GM18519 (cell line): ENCODE results near the gene PRPH.
A peak's percentile ranks its signal among the peaks of the same experiment; 100 is the strongest.
"Not testable (repeated sequence)": the region's sequence is repeated elsewhere in the genome, so short reads cannot be mapped to it uniquely, and the experiment has no call there.

Experiments
- ATAC-seq: cut with Tn5 transposase; IDR thresholded peaks from one replicate; pipeline ENCODE4 v1.9.1; 2021; ENCODE audit warnings: mild to moderate bottlenecking, moderate library complexity; ENCODE audit not compliant: unreplicated experiment, low FRiP score

Gene PRPH

DNA sequence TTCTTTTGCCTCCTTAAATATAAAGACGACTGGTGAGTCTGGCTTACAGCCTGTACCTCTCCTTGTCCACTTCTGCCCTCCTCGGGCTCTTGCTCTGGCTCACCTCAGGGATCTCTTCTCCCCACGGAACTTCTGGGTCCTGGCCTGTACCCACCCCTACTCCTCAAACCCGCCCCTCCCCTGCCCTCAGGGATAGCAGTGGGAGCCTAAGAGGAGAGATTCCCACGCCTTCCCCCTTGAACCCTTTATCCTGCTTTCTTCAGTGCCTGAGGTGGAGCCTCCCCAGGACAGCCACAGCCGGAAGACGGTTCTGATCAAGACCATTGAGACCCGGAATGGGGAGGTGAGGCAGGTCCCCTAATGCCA is 2.7 kb downstream of the PRPH start:
- no peak for ATAC-seq

DNA sequence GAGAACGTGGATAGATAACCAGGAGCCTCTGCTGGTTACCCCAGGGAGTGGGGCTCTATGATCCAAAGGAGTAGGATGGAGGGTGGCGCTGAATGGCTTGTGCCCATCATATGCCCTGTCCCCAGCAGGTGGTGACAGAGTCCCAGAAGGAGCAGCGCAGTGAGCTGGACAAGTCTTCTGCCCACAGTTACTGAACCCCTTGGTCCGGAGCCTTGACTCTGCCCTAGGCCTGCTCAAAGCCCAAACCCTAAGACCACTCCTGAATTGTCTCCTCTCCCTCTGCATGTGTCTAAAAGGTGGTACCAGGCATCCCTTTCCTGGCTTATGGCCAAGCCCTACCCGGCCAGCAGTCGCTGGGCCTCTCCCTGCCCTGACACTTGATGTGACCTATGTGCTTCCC is 3.2 kb downstream of the PRPH start:
- no peak for ATAC-seq

DNA sequence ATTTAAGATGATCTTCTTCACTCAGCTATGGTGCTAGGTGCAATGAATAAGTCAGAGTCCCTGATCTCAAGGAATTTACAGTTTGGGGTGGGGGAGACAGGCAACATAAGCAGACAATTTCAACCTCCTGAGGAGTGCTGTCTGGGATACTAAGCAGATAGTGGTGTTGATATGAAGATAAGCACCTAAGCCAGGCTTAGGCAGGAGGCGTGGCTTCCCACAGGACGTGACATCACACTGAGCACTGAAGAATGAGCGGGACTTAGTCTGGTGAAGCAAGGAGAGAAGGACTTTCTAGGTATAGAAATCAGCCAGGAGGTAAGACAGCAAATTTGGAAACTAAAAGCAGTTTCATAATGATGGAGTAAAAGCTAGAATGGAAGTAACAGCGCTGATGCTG is 6.8 kb downstream of the PRPH start:
- ATAC-seq = no peak

DNA sequence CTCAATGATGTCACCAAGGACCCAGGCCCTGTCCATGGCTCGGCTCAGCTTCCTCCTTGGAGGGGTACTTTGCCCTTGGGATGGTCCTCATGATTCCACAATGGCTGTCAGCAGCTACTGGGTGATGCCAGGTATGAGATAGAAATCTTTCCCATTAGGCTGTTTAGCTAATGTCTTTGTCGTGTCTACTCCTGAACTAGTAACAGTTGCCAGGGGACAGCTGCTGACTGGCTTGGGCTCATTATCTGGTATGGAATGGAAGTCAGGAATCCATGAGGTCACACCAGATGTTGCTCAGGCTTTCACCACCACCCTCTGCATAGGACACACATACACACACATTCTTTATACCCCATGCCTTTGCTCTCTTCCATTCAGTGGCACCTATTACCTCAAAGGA is 9.2 kb downstream of the PRPH start:
- no peak for ATAC-seq

DNA sequence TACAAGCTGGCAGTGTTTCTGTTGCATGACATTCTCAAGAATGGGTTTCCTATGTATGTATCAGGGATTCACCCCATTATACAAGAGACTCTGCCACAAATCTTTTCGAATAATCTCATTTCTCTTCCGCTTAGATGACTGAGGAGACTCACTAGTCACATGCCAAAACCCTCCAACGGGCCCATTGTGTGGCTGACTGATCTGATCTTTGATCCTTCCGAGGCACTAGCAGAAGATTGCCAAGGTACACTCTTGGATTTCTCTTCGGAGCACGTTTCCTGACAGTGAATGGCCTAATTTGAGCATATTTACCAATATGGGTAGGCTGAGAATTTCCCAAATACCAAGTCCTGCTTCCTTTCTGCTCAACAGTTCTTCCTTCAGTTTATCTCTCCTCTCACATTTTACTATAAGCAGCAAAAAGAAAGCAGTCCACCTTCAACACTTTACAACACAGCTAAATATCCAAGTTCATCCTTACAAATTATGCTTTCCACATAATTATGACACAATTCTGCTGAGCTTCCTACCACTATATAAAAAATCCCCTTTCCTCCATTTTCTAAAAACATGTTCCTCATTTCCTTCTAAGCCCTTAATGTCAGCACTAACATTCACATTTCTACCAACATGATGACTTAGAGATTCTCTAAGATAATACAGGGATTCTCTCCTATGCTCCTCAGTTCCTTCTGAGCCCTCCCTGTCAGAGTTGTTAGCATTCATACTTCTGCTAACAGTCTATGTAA is 11.0 kb downstream of the PRPH start:
- no peak for ATAC-seq

DNA sequence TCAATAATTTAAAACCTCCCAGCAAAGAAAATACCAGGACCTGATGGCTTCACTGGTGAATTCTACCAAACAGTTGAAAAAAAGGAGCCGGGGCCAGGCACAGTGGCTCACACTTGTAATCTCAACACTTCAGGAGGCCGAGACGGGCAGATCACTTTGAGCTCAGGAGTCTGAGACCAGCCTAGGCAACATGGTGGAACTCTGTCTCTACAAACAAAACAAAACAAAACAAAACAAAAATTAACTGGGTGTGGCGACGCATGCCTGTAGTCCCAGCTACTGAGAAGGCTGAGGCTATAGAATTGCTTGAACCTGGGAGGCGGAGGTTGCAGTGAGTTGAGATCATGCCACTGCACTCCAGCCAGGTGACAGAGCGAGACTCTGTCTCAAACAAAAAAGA is 14.4 kb downstream of the PRPH start:
- no peak for ATAC-seq

DNA sequence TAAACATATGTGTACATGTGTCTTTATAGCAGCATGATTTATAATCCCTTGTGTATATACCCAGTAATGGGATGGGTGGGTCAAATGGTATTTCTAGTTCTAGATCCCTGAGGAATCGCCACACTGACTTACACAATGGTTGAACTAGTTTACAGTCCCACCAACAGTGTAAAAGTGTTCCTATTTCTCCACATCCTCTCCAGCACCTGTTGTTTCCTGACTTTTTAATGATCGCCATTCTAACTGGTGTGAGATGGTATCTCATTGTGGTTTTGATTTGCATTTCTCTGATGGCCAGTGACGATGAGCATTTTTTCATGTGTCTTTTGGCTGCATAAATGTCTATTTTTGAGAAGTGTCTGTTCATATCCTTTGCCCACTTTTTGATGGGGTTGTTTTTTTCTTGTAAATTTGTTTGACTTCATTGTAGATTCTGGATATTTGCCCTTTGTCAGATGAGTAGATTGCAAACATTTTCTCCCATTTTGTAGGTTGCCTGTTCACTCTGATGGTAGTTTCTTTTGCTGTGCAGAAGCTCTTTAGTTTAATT is 15.6 kb downstream of the PRPH start:
- ATAC-seq = not testable (repeated sequence)

DNA sequence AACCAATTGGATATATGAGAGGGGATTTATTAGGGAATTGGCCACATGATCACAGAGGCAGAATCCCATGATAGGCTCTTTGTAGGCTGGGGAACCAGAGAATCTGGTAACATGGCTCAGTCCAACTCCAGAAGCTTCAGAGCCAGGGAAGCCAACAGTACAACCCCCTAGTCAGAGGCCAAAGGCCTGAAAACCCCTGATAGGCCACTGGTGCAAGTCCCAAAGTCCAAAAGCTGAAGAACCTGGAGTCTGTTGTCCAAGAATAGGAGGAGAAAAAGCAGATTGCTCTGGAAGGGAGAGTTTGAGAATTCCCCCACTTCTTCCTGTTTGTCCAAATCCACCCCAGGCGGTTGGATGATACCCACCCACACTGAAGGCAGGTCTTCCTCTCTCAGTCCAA is 19.9 kb downstream of the PRPH start:
- ATAC-seq = no peak

DNA sequence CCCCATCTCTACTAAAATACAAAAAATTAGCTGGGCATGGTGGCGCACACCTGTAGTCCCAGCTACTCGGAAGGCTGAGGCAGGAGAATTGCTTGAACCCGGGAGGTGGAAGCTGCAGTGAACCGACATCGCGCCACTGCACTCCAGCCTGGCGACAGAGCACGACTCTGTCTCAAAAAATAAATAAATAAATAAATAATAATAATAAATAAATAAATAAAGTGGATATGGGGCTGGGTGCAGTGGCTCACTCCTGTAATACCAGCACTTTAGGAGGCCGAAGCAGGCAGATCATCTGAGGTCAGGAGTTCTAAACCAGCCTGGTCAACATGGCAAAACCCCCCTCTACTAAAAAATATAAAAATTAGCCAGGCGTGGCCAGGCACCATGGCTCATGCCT is 22.2 kb downstream of the PRPH start:
- not testable (repeated sequence) for ATAC-seq

DNA sequence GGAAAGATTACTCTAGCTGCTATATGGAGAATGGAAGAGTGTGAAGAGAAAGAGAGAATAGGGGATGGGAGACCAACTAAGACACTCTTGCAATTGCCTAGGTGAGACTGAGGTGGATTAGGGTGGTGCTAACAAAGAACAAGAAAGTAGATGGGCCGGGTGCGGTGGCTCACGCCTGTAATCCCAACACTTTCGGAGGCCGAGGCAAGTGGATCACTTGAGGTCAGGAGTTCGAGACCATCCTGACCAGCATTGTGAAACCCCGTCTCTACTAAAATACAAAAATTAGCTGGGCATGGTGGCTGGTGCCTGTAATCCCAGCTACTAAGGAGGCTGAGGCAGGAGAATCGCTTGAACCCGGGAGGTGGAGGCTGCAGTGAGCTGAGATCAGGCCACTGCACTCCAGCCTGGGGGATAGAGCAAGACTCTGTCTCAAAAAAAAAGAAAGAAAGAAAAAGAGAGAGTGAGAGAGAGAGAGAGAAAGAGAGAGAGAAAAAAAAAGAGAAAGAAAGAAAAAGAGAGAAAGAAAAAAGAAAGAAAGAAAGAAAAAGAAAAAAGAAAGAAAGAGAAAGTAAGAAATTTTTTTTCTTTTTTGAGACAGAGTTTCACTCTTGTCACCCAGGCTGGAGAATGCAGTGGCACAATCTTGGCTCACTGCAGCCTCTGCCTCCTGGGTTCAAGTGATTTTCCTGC is 25.6 kb downstream of the PRPH start:
- ATAC-seq = not testable (repeated sequence)

DNA sequence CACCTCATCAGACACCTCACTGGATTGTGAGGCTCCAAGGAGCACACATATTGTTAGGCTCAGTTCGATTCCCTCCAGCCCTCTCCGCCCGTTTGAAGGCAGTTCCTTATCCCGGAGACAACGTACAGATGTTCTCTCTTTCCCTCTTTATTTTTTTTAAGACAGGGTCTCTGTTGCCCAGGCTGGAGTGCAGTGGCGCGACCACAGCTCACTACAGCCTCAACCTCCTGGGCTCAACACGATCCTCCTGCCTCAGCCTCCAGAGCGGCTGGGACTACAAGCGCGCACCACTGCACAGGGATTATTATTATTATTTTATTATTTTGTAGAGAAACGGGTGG is 27.4 kb downstream of the PRPH start:
- ATAC-seq = no peak

DNA sequence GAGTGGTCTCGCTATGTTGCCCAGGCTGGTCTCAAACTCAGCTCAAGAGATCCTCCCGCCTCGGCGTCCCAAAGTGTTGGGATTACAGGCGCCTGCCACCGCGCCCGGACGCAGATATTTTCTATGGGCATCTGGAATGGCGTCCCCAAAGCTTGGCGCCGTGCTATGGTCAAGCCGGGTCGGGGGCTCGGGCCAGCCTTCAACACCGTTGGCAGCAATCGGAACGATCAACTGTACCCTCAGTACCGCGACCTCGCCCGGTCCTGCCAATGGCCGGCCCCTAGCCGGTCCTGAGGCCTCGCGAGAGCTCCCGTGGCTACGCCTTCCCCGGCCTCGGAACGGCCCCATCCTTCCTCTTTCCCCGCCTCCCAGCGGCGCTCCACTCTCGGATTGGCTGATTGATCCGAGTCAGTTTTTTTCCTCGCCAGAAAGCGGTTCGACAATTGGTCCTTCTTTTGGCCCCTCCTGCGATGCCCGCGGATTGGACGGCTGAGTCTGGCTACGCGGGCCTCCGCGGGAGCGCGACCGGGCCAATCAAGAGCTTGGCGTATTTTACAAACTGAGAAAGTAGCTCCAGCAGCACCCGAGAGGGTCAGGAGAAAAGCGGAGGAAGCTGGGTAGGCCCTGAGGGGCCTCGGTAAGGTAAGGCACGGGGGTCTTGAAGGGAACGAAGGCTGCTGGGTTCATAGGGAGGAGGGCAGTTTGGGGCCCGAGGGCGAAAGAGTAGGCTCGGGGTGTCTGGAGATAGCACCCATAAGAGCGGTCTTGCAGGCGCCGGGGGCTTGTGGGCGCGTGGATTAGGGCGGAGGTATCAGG is 28.0 kb downstream of the PRPH start, which contains the start of gene TROAP:
Gene TROAP, plus strand, starts transcription at position 548 of the 816 bp plus-strand sequence. CDS start 354 bp downstream, outside the sequence.
- peak; percentile 93 for ATAC-seq

DNA sequence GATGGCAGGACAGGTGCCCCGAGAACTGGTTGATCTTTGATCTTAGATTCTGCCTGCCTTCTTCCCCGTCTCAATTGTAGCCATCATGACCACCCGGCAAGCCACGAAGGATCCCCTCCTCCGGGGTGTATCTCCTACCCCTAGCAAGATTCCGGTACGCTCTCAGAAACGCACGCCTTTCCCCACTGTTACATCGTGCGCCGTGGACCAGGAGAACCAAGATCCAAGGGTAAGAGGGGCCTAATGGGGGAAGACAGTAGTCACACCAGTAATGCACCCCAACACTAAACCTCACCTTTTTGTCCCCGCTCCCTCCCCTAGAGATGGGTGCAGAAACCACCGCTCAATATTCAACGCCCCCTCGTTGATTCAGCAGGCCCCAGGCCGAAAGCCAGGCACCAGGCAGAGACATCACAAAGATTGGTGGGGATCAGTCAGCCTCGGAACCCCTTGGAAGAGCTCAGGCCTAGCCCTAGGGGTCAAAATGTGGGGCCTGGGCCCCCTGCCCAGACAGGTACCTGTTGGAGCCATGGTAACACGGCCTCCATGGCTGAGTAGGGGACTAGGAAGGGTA is 28.7 kb downstream of the PRPH start:
- ATAC-seq = no peak

DNA sequence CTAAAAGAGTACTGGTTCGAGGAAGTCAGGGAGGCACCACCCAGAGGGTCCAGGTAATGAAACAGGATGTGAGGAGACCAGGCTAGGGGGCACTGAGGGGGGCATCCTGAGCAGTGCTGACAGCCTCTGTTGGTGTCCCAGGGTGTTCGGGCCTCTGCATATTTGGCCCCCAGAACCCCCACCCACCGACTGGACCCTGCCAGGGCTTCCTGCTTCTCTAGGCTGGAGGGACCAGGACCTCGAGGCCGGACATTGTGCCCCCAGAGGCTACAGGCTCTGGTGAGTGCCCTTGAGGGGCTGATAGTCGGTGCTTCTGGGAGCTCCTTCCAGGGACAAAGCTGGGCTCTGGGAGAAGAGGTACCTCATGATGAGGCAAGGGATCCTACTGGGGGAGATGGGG is 30.7 kb downstream of the PRPH start:
- no peak for ATAC-seq

DNA sequence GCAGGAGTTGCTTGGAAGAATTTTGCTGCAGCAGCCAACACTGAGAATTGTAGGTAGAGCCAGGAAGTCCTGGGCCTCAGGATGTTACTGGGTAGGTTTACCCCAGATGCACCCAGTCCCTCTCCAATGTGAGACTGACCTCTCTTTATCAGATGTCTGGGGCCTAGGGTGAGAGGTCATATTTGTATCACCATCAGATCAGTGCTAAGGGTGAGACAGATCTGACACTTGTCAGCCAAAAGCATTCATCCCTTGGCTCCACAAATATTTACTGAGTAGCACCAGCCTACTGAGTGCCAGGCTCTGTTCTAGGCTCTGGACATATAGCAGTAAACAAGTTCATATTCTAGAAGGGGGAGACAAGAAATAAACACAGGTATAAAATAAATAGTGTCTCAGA is 32.4 kb downstream of the PRPH start:
- ATAC-seq = no peak

DNA sequence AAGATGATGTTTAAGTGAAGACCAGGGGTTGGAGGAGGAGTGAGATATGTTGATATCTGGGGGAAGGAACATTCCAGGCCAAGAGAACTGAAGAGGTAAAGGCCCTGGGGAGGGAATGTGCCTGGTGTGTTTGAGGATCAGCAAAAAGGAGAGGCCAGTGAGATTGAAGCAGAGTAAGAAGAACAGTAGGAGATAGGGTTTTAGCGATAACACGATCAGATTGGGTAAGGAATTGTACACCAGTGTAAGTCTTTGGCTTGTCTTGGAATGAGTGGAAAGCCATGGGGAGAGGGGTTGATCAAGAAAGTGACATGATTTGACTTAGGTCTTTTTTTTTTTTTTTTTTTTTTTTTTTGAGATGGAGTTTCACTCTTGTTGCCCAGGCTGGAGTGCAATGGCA is 32.9 kb downstream of the PRPH start:
- no peak for ATAC-seq

DNA sequence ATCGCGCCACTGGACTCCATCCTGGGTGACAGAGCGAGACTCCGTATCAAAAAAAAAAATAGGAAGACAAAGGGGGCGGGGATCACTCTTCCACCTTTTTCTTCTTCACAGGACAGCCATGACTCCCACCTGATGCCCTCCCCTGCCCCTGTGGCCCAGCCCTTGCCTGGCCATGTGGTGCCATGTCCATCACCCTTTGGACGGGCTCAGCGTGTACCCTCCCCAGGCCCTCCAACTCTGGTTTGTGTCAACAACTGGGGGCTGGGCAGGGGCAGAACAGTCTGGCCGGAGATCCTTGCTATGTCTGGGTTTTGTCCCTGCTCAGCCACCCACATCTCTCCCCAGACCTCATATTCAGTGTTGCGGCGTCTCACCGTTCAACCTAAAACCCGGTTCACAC is 33.9 kb downstream of the PRPH start:
- ATAC-seq = no peak

DNA sequence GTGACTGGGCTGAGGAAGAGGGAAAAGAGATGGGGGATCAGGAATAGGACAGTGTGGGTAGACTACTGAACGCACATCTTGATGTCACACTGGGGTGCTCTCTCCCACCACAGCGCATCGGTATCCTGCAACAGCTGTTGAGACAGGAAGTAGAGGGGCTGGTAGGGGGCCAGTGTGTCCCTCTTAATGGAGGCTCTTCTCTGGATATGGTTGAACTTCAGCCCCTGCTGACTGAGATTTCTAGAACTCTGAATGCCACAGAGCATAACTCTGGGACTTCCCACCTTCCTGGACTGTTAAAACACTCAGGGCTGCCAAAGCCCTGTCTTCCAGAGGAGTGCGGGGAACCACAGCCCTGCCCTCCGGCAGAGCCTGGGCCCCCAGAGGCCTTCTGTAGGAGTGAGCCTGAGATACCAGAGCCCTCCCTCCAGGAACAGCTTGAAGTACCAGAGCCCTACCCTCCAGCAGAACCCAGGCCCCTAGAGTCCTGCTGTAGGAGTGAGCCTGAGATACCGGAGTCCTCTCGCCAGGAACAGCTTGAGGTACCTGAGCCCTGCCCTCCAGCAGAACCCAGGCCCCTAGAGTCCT is 35.2 kb downstream of the PRPH start:
- ATAC-seq = no peak

DNA sequence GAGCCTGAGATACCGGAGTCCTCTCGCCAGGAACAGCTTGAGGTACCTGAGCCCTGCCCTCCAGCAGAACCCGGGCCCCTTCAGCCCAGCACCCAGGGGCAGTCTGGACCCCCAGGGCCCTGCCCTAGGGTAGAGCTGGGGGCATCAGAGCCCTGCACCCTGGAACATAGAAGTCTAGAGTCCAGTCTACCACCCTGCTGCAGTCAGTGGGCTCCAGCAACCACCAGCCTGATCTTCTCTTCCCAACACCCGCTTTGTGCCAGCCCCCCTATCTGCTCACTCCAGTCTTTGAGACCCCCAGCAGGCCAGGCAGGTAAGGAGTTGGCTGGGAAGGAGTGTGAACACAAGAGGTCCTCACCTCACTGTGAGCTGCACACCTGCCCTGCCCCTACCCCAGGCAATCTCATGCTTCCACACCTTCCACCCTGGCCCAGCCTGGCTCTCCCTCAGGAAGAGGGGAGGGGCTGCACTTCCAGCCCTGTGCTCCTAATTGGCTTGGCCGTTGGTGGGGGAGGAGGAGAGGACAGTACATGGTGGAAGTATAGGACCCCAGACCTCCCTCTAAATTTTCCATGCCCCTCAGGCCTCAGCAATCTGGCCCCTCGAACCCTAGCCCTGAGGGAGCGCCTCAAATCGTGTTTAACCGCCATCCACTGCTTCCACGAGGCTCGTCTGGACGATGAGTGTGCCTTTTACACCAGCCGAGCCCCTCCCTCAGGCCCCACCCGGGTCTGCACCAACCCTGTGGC is 35.9 kb downstream of the PRPH start:
- no peak for ATAC-seq
